GM12878 (cell line): Measurements from ENCODE around the gene TNS4. TPM values are rescaled to one million over a fixed set of nuclear protein-coding genes. Genes with fewer than 3 reads are reported as not detected.

Experiments used
- ATAC-seq: fragments of 200-7000 bp; cut with Tn5 transposase; 3 replicates; pipeline ENCODE4 v1.9.1; 2020; ENCODE audit warnings: mild to moderate bottlenecking, moderate library complexity
- BruUV-seq: library from RNA; stranded (reverse); fragments of 400-500 nt; replicated peaks from 2 replicates; lab custom pipeline; 2021; lab: Mats Ljungman, UMichigan
- CTCF ChIA-PET: fragments of 300-600 bp; sonication (Branson Sonifier 250); formaldehyde crosslinking; extraction: SDS; loops from one replicate; lab custom pipeline; 2021; ENCODE audit warnings: inconsistent platforms; lab: Yijun Ruan, JAX
- POLR2A ChIA-PET: fragments of 350-600 bp; formaldehyde crosslinking; extraction: SDS; loops from one replicate; lab custom pipeline; 2021; ENCODE audit warnings: inconsistent platforms; lab: Charles Lee
- RAD21 ChIA-PET: fragments of 300-600 bp; sonication (Branson Sonifier 250); formaldehyde crosslinking; loops from one replicate; lab custom pipeline; 2023; ENCODE audit warnings: antibody characterized with exemption; ENCODE audit not compliant: unreplicated experiment; lab: Charles Lee
- SMC1A ChIA-PET: fragments of 300-600 bp; sonication (Branson Sonifier 250); formaldehyde crosslinking; loops from one replicate; lab custom pipeline; 2023; ENCODE audit not compliant: unreplicated experiment, uncharacterized antibody; lab: Charles Lee
- DNase-seq: peaks from one replicate; pipeline ENCODE4 v3.0.0-alpha.2; 2011; ENCODE audit warnings: low read depth, low spot score
- FAIRE-seq: peaks from 3 replicates; lab custom pipeline; 2011; peaks lifted over from hg19 to GRCh38; lab: Jason Lieb, UNC
- H2AFZ ChIP-seq: 2 replicates; pipeline ENCODE4 v1.6.0; 2011; ENCODE audit warnings: low read depth, low read length, control low read depth; ENCODE audit not compliant: control insufficient read depth
- H3K27ac ChIP-seq: 2 replicates; pipeline ENCODE4 v1.5.1; 2011; ENCODE audit warnings: control low read depth; ENCODE audit not compliant: control insufficient read depth, insufficient read depth
- H3K27me3 ChIP-seq, 2 experiments: replicated peaks in 1 of 2; 2 replicates each; pipeline versions ENCODE4 v1.6.0 to v1.6.1; 2011; ENCODE audit warnings: low read length in 1 of 2; ENCODE audit not compliant: control insufficient read depth in 2 of 2, insufficient read depth in 2 of 2
- H3K36me3 ChIP-seq, 2 experiments: 2 replicates each; pipeline ENCODE4 v1.5.1; 2011; ENCODE audit warnings: low read length in 1 of 2; ENCODE audit not compliant: control insufficient read depth in 2 of 2, insufficient read depth in 2 of 2
- H3K4me1 ChIP-seq: 2 replicates; pipeline ENCODE4 v1.6.1; 2011; ENCODE audit warnings: mild to moderate bottlenecking, low read length, moderate library complexity, mixed read lengths; ENCODE audit not compliant: control insufficient read depth, insufficient read depth
- H3K4me2 ChIP-seq: 2 replicates; pipeline ENCODE4 v1.6.0; 2011; ENCODE audit warnings: control low read depth; ENCODE audit not compliant: control insufficient read depth, insufficient read depth
- H3K4me3 ChIP-seq: fragments of 200-600 bp; sonication (generic); 2 replicates; pipeline ENCODE4 v1.5.1; 2016
- H3K79me2 ChIP-seq: 2 replicates; pipeline ENCODE4 v1.6.0; 2011; ENCODE audit warnings: low read length; ENCODE audit not compliant: control insufficient read depth, insufficient read depth
- H3K9ac ChIP-seq: 2 replicates; pipeline ENCODE4 v1.8.0; 2011; ENCODE audit warnings: low read length, control low read depth, mixed read lengths; ENCODE audit not compliant: control insufficient read depth, insufficient read depth
- H3K9me3 ChIP-seq: replicated peaks from 3 replicates; pipeline ENCODE4 v1.5.1; 2011; ENCODE audit warnings: mild to moderate bottlenecking, low read length; ENCODE audit not compliant: control insufficient read depth, insufficient read depth
- H4K20me1 ChIP-seq: 2 replicates; pipeline ENCODE4 v1.6.0; 2011; ENCODE audit not compliant: control insufficient read depth, insufficient read depth
- FOXK2 ChIP-seq: fragments of 450-650 bp; IDR thresholded peaks from 2 replicates; pipeline ENCODE4 v1.6.1; 2017; ENCODE audit warnings: mild to moderate bottlenecking, moderate library complexity
- LARP7 ChIP-seq: fragments of 450-650 bp; IDR thresholded peaks from 2 replicates; pipeline ENCODE4 v1.6.1; 2017; ENCODE audit warnings: mild to moderate bottlenecking
- WGBS: methylation state at CpG from one replicate; pipeline ENCODE4 v1.1.6; 2016; ENCODE audit warnings: low lambda C conversion rate; ENCODE audit not compliant: insufficient replicate concordance, insufficient coverage; ENCODE audit errors: missing lambda C conversion rate; 5-methylcytosine and 5-hydroxymethylcytosine counted together
- in situ Hi-C: fragments of 300-500 bp; cut with MboI; formaldehyde crosslinking; loops from 9 replicates; pipeline ENCODE4 v1.14.3; 2018; ENCODE audit warnings: mixed read lengths
- intact Hi-C: fragments of 100-400 bp; cut with micrococcal nuclease; formaldehyde crosslinking; loops from one replicate; pipeline ENCODE4 v1.14.2; 2022; ENCODE audit not compliant: unreplicated experiment
- polyA plus RNA-seq, 11 experiments: library from polyadenylated mRNA; depleted of rRNA in 4 of 11; unstranded in 6 of 11; stranded (reverse) in 5 of 11; fragments of >200 nt; fragmentation: Nextera tagmentation in 4 of 11; fragmentation: Illumina TruSeq in 1 of 11; extraction: Ambion mirVana in 4 of 11; extraction: Trizol in 1 of 11; gene quantifications; 1 replicate in 1 of 11; 2 replicates in 10 of 11; pipeline versions ENCODE4 v1.2.1 to v1.2.3, GENCODE V29; 2011 to 2016; ENCODE audit warnings: inconsistent platforms in 2 of 11, missing spikeins in 2 of 11, low read depth in 1 of 11
- total RNA-seq, 4 experiments: library from RNA; depleted of rRNA in 3 of 4; stranded (reverse); fragments of >200 nt in 3 of 4; fragmentation: Illumina TruSeq in 1 of 4; extraction: Trizol in 1 of 4; gene quantifications; 2 replicates each; pipeline versions ENCODE4 v1.2.1 to v1.2.3, GENCODE V29; 2013 to 2021
- TF ChIP-seq, protein P1 (sequence below): fragments of 150-350 bp; IDR thresholded peaks from 2 replicates; pipeline ENCODE4 v1.6.1; 2014; ENCODE audit warnings: mild to moderate bottlenecking, low read depth, low read length
- TF ChIP-seq, protein P2 (sequence below): fragments of 450-650 bp; IDR thresholded peaks from 2 replicates; pipeline ENCODE4 v1.6.1; 2017; ENCODE audit warnings: mild to moderate bottlenecking, moderate library complexity
- TF ChIP-seq, protein P3 (sequence below): fragments of 150-350 bp; IDR thresholded peaks from 2 replicates; pipeline ENCODE4 v1.6.1; 2016; ENCODE audit warnings: low read depth, low read length

Gene TNS4
- total and polyA plus RNA-seq, 10 of the 15 experiments (the other 5 are each of a cell fraction or from before 2014, with no cell fraction given), result 0.10 to 0.90 (median 0.68) TPM; not detected in 2

DNA sequence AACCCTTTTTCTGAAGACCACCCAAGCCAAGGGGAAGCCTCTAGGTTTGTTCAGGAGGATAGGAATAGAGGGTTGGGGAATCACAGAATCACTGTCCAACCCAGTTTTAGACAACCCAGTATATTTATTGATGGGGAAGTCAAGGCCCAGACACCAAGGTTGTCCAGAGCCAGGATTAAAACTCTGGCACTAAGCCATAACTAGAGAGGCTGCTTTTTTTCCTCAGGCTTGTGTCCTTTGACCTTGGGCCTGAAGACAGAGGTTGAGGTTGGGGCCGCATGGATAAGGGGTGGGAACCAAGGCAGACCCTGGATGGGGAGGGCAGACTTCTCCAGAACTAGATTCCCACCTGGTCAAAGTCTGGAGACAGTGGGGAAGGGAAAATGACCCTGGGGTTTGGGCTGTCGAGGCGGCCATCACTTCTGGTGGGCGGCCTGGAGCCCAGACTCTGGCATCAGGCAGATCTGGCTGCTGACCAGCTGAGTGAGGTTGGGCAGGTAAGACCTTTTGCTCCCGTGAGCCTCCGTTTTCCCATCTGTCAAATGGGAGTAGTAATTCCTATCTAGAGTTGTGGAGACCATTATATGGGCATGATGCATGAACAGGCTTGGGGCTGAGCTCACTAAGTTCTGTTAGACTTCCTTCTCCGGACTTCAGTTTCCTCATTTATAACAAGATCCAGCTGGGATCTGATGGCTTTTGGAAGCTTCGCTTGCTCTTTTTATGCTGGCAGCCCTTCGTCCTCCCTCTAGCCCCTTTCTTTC, 40.3 kb downstream of the TNS4 start:
- Histone ChIP-seq H3K4me1 (no peaks in the 10 kb centered on the region), H2AFZ (no peak overlapping the region), H3K27me3 (no peaks in the 10 kb centered on the region; a peak in 1 of 4 replicates), H3K9ac (no peak overlapping the region), H3K4me3 (no peak overlapping the region), H3K36me3 (no peaks in the 10 kb centered on the region), H3K27ac (no peak overlapping the region), H4K20me1 (no peaks in the 10 kb centered on the region), H3K9me3 (no peaks in the 10 kb centered on the region), H3K79me2 (no peaks in the 10 kb centered on the region), H3K4me2 (no peak overlapping the region)
- BruUV-seq, result no TSS peak
- in situ Hi-C loops, result no loop called here
- no peak for FAIRE-seq
- no peak for ATAC-seq
- CTCF ChIA-PET, result interaction anchor here (0.8 kb wide), 1 partner anchor 15 kb away, joined by 3 read pairs; no protein-coding TSS in a partner anchor
- WGBS, result 40% methylated on average over 9 of the region's 9 CpGs
- POLR2A ChIA-PET, result no interaction called here
- intact Hi-C loops, result no loop called here
- RAD21 ChIA-PET, result no interaction called here
- TF ChIP-seq LARP7 (no peak), FOXK2 (no peak)
- TF ChIP-seq, protein P1, sequence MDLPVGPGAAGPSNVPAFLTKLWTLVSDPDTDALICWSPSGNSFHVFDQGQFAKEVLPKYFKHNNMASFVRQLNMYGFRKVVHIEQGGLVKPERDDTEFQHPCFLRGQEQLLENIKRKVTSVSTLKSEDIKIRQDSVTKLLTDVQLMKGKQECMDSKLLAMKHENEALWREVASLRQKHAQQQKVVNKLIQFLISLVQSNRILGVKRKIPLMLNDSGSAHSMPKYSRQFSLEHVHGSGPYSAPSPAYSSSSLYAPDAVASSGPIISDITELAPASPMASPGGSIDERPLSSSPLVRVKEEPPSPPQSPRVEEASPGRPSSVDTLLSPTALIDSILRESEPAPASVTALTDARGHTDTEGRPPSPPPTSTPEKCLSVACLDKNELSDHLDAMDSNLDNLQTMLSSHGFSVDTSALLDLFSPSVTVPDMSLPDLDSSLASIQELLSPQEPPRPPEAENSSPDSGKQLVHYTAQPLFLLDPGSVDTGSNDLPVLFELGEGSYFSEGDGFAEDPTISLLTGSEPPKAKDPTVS, result no peak
- no peak for DNase-seq
- SMC1A ChIA-PET, result no interaction called here

DNA sequence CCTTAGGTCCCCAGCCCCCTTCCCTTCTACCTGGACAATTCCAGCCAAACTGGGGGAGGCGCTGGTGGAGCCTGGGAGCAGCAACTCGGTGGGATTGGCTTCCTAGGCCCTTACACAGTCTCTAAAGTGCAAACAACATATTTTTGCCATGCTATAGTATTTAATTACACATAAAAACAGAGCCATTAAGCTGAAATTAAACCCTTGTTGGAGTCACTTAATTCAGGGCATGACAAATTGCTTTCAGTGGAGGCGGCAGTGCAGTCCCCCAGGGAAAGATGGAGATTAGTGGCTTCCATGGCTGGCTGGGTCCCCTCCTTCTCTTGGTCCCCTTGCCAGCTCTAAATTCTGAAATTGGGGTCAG, 40.8 kb downstream of the TNS4 start:
- SMC1A ChIA-PET, result no interaction called here
- no peaks in the 10 kb centered on the region; a peak in 1 of 4 replicates for H3K27me3 ChIP-seq
- no peaks in the 10 kb centered on the region for H3K36me3 ChIP-seq
- H3K79me2 ChIP-seq, result no peaks in the 10 kb centered on the region
- H3K4me1 ChIP-seq, result no peaks in the 10 kb centered on the region
- H3K4me3 ChIP-seq, result no peak overlapping the region
- H3K9me3 ChIP-seq, result no peaks in the 10 kb centered on the region
- POLR2A ChIA-PET, result interaction anchor here (0.6 to 1.1 kb wide), 2 partner anchors 71 to 73 kb away, joined by 3 read pairs; no protein-coding TSS in a partner anchor
- no peak overlapping the region for H3K27ac ChIP-seq
- TF ChIP-seq, protein P2, sequence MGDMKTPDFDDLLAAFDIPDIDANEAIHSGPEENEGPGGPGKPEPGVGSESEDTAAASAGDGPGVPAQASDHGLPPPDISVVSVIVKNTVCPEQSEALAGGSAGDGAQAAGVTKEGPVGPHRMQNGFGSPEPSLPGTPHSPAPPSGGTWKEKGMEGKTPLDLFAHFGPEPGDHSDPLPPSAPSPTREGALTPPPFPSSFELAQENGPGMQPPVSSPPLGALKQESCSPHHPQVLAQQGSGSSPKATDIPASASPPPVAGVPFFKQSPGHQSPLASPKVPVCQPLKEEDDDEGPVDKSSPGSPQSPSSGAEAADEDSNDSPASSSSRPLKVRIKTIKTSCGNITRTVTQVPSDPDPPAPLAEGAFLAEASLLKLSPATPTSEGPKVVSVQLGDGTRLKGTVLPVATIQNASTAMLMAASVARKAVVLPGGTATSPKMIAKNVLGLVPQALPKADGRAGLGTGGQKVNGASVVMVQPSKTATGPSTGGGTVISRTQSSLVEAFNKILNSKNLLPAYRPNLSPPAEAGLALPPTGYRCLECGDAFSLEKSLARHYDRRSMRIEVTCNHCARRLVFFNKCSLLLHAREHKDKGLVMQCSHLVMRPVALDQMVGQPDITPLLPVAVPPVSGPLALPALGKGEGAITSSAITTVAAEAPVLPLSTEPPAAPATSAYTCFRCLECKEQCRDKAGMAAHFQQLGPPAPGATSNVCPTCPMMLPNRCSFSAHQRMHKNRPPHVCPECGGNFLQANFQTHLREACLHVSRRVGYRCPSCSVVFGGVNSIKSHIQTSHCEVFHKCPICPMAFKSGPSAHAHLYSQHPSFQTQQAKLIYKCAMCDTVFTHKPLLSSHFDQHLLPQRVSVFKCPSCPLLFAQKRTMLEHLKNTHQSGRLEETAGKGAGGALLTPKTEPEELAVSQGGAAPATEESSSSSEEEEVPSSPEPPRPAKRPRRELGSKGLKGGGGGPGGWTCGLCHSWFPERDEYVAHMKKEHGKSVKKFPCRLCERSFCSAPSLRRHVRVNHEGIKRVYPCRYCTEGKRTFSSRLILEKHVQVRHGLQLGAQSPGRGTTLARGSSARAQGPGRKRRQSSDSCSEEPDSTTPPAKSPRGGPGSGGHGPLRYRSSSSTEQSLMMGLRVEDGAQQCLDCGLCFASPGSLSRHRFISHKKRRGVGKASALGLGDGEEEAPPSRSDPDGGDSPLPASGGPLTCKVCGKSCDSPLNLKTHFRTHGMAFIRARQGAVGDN, result no peak
- TF ChIP-seq, protein P3, sequence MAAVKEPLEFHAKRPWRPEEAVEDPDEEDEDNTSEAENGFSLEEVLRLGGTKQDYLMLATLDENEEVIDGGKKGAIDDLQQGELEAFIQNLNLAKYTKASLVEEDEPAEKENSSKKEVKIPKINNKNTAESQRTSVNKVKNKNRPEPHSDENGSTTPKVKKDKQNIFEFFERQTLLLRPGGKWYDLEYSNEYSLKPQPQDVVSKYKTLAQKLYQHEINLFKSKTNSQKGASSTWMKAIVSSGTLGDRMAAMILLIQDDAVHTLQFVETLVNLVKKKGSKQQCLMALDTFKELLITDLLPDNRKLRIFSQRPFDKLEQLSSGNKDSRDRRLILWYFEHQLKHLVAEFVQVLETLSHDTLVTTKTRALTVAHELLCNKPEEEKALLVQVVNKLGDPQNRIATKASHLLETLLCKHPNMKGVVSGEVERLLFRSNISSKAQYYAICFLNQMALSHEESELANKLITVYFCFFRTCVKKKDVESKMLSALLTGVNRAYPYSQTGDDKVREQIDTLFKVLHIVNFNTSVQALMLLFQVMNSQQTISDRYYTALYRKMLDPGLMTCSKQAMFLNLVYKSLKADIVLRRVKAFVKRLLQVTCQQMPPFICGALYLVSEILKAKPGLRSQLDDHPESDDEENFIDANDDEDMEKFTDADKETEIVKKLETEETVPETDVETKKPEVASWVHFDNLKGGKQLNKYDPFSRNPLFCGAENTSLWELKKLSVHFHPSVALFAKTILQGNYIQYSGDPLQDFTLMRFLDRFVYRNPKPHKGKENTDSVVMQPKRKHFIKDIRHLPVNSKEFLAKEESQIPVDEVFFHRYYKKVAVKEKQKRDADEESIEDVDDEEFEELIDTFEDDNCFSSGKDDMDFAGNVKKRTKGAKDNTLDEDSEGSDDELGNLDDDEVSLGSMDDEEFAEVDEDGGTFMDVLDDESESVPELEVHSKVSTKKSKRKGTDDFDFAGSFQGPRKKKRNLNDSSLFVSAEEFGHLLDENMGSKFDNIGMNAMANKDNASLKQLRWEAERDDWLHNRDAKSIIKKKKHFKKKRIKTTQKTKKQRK, result no peak
- TF ChIP-seq, all 136 proteins: peak for 0
- FAIRE-seq (no peak), ATAC-seq (no peak), DNase-seq (no peak)
- H2AFZ ChIP-seq, result no peak overlapping the region
- no peak overlapping the region for H3K9ac ChIP-seq
- ChIA-PET RAD21 (no interaction called here), CTCF (no interaction called here)
- H4K20me1 ChIP-seq, result no peaks in the 10 kb centered on the region
- WGBS, result 3% methylated on average over 3 of the region's 3 CpGs
- no peak overlapping the region for H3K4me2 ChIP-seq
- in situ Hi-C loops, result no loop called here
- BruUV-seq, result no TSS peak
- intact Hi-C loops, result no loop called here
